NCI-H146 (cell line): ENCODE measurements around the gene NKAIN4.

Source experiments
- DNase-seq: peaks from one replicate; lab custom pipeline; 2025; lab: John Stamatoyannopoulos, UW

NKAIN4 gene

DNA sequence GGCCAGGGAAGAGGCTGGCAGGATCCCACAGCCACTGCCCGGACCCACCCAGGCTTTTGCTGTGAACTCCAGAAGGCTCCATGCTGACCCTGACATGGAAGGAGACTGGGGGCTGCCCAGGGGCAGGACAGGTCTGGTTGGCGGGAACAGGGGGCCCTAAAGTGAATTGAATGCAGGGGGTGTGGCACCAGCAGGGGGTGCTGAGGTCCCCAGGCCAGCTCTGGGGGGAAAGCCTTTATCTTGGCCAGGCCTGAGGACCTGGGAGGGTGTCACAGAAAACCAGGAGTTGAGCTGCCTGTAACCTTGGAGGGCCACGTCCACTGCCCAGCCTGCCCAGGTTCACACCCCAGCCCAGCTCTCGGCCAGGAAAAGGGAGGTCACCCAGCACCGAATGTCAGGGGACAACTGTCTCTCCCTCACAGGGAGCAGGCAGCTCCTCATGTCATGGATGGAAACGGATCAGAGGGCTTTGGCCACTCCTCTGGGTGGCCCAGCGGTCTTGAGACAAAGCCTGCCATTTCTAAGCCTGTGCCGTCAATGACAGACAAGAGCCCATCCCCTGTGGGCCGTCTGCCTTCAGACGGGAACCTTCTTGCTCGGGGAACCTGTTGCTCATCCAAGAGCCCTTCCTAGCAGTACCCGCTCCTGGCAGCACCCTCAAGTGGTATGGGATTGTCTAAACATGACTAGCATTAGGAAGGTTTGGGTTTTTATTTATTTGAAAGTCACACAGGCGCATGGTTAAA is 35.4 kb downstream of the NKAIN4 start:
- no peak for DNase-seq

DNA sequence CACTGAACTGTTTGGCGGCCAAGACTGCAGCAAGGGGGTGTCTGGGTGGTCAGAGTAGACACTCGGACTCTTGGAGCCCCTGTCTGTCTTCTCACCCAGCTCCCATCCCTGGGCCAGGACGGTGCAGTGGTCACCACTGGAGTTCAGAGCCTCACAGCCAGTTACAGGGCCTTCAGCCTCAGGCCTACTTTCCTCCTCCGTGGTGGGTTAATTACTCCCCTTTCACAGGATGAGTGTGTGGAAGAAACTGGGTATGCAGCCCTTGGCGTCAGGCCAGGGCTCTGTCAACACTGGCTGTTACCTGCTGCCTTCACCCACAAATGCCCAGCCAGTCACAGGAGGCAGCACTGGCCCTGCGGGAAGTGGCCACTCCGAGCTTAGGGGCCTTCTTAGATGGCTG is 36.6 kb downstream of the NKAIN4 start:
- DNase-seq, result peak; percentile 45

DNA sequence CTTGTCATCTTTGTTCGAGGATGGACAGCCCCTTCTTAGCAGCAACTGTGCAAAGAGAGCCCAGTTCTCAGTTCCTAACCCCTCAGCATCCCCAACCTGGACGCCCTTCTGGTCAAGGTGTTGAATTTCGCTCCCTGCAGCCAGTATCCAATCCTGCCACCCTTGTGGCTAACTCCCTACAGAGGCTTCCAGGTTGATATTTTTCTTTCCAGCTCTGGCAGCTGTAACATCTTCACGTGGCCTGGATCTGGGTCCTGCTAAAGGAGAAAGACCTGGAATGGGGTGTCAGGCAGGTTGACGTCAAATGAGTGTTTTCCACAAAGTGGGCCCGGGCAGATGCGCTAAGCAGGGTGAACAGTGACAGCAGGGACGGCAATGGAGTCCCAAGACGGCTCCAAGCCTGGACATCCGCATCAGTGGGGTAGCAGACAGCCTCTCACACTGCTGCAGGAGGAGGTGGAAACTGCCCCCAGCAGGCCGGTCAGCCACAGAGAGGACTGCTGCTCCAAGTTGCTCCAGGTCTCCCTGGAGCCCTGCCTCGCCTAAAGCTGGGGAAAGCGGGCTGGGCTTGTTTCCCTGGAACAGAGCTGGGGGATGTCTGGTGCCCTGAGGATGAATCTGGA is 37.3 kb downstream of the NKAIN4 start:
- peak; percentile 44 for DNase-seq

DNA sequence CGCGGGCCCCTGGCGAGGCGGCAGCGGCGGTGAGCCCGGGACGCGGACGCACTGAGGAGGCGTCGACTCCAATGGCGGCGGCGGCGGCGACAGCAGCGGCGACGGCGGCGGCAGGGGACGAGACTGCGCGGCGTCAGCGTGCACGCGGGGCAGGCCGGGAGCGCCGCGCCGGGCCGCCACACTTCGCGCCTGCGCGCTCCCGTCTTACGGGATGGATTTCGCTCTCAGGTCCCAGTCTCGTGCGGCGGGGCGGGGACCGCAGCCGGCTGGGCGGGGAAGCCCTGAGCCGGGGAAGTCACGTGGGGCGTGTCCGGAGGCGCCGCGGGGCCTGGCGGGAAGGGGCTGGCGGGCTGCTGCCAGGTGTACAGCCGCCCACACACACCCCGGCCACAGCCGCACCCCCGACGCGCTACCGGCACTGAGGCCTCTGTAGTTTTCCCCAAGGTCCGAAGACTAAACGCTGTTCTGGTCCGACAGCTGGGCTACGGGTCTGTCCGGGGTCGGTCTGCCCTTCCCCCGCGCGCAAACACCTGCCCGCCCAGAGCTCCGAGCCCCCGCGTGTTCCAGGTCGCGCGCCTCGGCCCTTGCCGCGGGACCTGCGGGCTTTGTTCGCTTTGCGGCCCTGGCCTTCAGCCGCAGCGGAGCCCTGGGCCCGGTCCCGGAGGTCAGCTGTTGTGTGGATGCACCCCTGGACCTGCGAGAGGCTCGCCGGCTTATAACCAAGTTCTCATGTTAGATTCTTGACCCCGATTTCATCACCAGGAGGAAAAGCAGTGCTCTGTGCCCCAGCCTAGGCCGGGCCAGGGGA is 38.0 kb downstream of the NKAIN4 start, which contains the start of gene YTHDF1:
TSS of gene YTHDF1 (minus strand) at position 91 of the 808 bp plus-strand sequence. CDS start 239 bp downstream, outside the sequence.
- DNase-seq, result peak; percentile 98

DNA sequence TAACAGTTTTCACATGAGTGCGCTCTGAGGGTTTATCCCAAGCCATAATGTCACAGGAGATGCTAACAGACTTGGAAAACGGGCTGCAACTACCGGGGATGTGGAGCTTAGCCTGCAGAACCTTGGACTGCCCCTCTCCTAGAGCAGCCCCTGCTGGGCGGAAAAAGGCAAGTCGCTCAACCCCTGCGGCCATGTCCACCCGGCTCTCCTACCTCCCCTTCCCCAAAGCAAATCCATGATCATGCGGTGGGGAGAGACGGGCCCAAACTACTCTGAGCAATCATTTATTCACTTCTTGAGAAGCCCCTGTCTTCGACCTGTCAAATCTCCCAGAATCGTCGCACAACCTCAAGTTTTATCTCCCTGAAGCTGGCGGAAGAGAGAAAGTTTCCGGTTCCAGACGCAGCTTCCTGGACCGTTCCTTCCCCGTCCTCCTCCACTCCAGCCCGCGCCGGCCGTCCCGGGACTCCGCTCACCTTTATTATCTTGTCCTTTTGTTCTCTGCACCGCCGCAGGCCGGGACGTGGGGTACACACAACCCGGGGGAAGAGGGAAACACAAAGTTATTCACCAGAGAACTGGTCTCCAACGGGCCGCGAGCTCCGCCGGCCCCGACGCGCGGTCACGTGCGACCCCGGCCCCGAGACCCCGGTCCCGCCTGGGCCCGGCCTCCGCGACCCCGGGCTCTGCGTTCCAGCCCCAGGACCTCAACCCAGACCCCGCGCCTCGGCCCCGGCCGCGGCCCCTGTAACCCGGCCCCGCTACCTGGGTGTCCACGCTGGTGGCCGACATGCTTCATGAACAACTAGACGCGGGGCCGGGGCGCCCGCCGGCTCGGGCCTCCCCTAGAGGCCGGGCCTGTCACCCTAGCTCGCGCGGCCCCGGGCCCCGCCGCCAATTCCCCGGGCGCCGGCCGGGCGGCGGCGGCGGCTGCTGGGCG is 38.9 kb downstream of the NKAIN4 start:
- peak; percentile 45 for DNase-seq

DNA sequence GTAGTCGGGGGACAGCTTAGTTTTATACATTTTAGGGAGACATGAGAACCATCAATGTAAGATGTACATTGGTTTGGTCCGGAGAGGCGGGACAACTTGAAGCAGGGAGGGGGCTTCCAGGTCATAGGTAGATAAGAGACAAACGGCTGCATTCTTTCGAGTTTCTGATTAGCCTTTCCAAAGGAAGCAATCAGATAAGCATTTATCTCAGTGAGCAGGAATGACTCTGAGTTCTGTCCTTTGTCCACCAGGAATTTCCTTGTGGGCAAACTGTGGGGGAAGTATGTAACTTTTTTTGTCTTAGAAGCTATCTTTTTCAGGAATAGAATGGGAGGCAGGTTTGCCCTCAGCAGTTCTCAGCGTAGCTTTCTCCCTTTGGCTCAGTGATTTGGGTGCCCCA is 39.7 kb downstream of the NKAIN4 start:
- no peak for DNase-seq

DNA sequence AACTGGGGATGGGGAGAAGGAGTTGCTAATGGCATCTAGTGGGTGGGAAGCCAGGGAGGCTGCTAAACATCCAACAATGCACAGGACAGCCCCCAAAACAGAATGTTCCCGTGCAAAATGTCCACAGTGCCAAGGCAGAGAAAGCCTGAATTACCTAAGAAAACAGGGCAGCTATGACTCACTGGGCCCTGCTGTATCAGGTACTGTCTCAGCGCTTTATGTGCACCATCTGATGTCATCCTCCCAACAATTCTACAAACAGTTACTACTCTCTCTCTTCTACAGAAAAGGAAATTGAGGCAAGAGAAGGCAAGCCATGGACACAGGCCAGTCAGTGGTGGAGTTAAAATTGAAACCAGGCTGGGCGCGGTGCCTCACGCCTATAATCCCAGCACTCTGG is 41.5 kb downstream of the NKAIN4 start:
- DNase-seq, result no peak

DNA sequence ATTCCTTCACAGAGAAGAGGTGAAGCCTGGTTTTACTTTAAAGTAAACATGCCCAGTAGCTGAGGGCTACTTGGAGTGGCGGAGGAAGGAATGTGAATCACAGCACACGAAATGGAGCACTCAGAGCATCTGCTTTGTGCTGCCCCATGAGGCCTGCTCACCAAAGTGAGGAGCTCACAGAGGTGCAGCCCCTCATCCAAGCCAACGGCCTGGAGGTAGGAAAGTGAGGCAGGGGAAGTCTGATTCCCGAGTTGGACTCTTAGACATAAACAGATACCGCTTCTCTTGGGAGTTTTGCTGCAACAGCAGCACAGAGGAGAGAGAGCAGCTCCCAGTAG is 41.9 kb downstream of the NKAIN4 start:
- no peak for DNase-seq

DNA sequence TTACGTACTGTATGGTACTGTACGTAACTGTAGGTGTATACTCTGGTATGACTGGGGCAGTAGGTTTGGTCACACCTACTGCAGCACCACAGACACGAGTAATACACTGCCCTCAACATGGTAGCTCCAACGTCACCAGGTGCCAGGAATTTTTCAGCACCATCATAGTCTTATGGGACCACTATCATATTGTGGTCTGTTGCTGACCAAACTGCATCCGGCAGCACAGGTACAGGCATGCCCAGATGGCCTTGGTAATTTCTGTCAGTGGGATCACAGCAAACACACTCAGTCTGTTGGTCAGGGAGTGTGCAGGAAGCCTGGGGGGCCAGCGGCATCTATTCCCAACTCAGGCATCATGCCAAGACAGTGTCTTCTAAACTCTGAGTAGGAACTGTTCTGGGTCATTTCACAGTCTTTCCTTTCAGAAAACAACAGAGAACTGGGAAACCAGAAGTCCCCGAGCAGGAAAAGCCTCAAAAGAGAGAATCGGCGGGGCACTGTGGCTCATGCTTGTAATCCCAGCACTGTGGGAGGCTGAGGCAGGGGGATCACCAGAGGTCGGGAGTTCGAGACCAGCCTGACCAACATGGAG is 44.2 kb downstream of the NKAIN4 start:
- DNase-seq, result no peak

DNA sequence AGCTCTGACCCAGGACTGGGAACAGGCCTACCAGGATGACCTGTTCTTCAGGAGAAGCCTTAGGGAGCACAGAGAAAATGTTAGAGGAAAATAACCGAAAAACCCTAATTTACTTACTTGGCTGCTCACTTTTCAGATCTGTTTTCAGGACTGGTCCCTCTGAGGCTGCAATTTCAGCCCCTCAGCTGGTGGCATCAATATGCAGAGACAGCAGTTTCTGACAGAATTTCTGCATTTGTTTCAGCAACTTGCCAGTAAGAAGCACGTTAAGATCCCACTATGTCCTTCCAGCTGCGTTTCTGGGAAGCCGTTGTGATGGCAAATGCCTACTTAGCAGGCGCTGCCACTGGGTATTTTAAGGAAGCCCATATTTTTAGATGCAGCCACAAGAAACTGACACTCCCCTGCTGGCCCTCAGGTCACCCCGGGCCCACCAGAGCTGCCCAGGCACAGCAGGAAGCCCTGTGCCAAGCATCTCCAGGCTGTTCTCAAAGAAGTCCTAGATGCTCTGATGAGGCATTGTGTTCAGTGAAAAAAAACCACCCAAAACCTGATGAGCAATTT is 45.8 kb downstream of the NKAIN4 start:
- DNase-seq, result no peak

DNA sequence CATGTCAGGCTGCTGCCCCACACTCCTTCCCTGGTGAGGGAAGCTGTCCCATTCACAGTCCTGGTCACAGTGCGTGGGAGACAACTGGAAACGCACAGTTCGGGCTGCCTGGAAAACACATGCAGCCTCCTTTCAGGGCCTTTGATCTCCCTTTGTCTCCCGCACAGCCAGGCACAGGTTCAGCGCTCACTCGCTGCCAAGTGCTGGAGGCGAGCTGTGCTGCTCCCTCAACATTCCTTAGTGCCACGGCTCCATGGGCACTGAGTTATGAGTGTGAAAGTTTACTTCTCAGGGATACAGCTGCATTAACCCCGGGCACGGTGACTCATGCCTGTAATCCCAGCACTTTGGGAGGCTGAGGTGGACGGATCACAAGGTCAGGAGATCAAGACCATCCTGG is 47.4 kb downstream of the NKAIN4 start:
- no peak for DNase-seq

DNA sequence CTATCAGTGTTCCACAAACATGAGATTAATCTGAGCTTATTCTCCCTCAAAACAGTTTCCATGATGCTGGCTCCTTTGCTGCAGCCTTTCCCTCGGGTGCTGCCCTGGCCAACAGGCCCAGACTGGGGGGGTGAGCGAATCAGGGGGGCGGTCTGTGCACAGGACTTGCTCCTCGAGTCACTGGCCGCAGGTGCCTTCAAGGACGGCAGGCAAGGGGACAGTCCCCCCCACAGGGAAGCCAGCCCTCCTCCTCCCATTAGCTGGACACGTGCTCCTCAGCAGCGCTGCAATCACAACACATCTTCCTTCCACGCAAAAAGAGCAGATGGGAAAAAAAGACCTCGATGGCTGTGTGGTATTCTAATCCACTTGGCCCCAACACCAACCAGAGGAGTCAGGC is 48.4 kb downstream of the NKAIN4 start:
- DNase-seq, result no peak

DNA sequence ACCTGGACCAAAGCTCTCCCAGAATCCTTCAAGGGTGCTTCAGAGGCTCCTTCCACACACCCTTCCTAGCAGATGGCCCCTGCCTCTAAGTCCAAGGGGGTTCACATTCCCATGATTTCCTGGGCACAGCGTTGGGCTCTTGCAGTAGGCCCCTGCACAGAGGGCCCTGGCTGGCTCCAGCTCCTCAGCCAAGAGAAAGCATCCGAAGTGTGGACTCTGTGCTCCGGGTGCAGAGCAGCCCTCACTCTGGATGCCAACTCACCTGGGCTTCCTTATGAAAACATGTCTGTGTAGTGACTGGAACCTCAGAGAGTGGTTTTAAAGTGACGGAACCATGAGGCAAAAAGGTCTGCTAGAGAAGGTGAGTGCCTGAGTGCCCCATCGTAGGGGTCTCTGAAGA is 49.9 kb downstream of the NKAIN4 start:
- DNase-seq, result no peak

DNA sequence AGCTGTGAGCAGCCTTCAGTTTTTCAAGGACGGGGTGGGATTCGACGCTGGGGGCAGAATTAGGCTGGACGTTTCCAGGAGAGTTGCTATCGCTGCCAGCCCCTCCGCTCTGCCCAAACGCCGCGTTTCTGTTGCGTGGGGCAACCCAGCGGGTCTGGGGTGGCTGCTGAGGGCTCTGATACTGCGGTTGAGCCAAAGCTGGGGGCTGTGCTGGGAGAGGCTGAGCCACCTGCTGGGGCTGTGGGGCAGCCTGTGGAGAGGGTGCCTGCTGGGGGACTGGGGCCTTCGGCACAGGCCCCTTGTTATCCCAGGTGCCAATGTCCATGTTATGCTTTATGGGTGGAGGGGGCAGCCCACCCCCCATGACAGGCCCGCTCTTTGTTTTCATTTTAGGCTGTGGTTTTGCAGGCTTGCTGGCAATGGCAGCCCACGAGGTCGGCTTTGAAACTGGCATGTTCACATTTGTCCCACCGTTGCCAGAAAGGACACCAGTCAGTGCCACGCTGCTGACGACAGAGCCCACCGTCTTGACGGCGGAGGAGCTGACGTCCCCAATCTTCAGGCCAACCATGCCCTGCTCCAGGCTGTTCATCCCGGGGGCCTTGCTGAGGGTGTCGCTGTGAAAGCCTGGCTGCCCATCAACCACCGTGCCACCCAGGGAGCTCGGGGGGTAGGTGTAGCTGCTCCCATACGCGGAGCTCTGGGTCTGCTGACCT is 51.3 kb downstream of the NKAIN4 start:
- DNase-seq, result no peak

DNA sequence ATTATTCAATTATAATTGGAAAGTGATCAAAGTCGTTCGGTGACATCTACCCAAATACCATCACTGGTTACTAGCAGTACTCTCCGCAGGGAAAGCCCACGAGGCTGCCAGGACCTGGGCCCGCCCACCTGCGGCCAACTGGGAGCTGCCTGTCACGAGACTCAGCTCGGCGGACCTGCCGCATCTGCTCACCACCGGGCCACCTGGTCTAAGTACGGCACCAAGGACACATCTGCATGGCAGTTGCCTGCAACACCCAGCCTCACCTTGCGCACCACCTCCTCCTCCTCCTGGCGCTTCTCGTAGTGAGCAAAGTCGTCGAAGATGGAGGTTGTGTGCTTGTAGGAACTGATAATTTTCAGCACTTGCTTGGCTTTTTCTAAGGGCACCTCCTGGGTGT is 52.2 kb downstream of the NKAIN4 start:
- DNase-seq, result no peak

DNA sequence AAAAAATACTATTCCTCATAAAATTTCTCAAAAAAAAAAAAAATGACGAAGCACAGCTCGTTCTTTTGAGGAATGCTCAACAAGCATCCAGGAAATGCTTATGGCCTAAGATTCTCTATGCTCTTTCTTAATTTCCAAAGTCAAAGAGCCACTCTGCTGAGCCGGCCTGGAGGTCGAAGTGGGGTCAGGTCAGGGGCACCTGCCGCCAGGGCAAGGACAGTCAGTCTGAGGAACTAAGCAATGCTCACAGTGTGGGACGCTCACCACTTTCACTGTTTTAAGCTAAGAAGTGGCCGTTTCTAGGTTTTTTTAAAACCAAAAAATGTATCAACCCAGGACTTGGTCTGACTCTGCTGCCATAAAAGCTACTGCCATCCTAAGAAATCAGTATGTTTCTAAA is 55.7 kb downstream of the NKAIN4 start:
- no peak for DNase-seq

DNA sequence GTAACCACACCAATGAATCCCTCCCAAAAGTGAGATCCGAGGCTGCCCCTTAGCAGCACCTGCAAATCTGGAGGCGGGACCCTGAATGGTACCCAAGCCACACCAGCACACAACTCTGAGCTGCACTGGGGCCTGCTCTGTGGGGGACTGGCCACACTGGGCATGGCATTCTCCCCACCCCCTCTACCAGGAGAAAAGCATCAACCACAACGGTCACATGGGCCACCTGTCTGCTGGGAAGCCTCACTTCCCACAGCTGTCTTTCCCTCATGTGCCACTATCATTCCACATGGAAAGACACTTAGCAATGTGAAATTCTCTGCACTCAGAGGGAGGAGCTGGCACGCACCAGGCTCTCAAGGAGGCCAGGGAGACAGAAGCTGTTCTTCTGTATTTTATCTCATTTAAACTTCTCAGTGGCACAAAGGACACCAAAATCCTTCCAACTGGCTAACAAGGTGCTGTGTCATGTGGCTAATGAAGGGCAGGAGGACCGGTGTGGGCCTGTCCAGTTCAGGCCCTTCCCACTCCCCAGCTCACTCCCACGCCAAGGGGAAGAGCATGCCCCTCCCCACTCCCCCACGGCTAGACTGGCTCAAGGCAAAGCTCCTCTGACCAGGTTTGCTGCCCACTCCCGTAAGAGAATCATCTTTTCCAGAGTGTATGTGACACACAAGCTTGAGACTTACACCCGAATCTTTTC is 57.3 kb downstream of the NKAIN4 start:
- no peak for DNase-seq

DNA sequence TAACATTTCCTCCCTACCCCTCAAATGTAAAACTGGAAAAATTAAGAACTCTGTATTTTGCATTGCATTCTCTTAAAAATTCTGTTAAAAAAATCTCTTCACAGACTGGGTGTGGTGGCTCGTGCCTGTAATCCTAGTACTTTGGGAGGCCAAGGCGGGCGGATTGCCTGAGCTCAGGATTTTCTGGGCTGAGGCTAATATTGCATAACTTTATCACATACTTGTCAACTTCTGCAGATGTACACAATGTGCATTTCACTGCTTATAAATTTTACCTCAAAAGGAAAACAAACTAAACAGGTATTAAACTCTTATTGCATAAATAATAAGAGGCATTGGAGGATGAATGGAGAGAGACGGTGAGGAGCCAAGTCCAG is 59.5 kb downstream of the NKAIN4 start:
- no peak for DNase-seq

DNA sequence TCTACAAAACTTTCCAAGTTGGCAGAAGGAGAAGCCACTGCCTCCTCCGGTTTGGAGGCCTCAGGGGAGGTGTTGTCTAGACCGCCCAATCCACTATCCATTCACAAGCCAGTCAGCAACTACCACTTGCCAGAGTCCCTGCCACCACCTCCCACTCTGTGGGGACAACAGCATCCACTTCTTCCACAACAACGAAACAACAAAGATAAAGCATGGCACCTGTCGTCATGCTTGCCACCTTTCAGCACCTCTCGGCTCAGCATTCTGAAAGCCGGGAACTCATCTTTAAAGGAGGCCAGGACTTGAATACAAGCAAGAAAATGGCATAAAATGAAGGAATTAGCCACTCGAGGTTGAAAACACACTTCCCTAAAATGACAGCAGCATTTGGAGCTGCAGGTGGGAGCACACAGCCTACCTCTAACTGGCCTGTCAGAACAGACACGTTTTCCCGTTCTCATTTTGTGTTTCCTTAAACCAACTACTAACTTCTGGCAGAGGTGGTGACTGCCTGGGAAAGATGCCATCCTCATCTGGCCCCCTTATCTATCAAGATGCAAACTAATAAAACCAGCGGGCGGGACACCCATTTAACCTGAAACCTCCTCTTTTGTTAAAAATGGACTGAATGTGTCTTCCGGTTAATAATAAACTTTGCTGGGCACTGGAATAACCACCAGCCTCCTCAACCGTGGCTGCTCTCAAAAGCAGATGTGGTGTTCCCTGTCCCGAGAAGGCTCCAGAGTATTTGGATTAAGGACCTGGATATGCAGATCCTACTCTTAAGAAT is 60.1 kb downstream of the NKAIN4 start:
- no peak for DNase-seq
